Subcutaneous adipose tissue (tissue), 4 donors: ENCODE measurements around the gene KIF12. TPM values are rescaled to one million over a fixed set of nuclear protein-coding genes. Genes with fewer than 3 reads are reported as not detected.

Source experiments
- CTCF ChIP-seq: fragments of 450-650 bp; IDR thresholded peaks from one replicate; pipeline ENCODE4 v1.5.1; 2016; ENCODE audit warnings: low read depth, mild to moderate bottlenecking, control low read depth, antibody characterized with exemption, moderate library complexity
- total RNA-seq, 4 donors: library from RNA; depleted of rRNA; stranded (reverse); fragments of >200 nt; gene quantifications; one replicate each; pipeline ENCODE4 v1.1.0, GENCODE V29; 2016

KIF12 gene
- total RNA-seq, 4 donors from 2014 or later: not detected

DNA sequence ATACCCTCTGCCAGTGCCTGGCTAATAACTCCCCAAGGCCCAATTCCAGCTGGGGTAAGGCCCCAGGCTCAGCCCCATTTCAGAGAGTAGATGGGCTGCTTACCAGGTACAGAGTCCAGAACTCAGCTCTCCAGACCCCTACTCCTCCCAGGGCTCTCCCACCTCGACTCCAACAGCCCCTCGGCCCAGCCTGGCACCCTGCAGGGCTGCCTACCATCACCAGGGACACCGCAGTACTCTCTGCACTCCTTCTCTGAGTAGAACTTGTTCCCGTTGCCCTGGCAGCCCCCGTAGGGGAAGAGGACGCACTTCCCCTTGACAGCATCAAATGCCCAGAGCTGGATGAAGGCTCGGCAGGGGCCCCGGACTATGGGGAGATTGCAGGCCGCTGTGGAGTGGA lies 38.4 kb downstream of the KIF12 start:
- TF ChIP-seq CTCF: no peak

DNA sequence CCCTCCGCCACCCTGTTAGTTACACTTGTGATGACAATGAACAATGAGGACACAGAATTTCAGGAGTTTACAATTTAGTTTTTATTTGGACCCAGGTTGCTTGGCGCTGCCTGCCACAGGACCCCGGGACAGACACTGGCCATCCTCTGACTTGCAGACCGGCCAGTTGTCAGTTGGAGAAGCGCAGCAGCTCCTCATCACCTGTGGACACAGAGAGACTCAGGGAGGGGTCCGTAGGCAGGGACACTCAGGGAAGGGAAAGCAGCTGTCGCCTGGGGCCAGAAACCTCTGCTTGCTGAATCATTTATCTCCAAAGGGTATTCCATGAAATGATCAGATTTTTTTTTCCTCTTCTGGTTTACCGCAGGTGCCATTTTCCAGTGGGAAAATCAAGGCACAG lies 39.0 kb downstream of the KIF12 start:
- TF ChIP-seq CTCF: no peak

DNA sequence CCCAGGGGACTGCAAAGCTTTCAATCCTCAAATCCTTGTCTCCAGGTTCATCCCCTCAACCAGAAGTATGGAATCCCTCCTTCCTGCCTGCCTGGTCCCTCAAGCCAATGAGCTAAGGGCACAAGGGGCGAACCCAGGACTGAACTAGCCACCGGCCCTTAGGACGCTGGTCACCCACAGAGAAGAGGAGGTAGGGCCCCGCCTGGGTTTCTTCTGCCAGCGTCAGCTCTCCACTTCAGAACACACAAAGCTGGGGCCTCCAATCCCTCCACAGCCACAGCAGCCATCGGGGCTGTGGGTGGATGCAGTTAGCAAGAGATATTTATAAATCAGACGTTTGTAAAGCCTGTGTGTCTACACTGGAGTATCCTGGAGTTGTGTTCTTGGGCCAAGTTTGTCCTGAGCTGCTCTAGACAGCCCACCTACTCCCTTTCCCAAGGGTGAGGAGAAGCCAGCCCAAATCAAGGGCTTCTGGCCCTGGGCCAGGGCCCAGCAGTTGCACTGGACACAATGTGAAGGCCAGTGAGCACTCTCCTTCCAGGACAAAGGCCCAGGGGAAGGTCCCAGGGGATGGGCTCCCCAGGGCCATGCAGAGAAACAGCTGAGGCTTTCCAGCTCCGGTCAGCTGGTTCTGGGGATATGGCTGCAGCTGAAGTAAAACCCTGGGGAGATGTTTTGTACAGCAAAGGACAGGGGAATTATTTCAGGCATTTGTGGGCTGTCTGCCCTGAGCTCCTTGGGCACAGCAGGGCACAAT lies 39.9 kb downstream of the KIF12 start:
- TF ChIP-seq CTCF: no peak

GRCh38 chr9:114058688-114059046 lies 40.4 kb downstream of the KIF12 start:
- TF ChIP-seq CTCF: no peak

DNA sequence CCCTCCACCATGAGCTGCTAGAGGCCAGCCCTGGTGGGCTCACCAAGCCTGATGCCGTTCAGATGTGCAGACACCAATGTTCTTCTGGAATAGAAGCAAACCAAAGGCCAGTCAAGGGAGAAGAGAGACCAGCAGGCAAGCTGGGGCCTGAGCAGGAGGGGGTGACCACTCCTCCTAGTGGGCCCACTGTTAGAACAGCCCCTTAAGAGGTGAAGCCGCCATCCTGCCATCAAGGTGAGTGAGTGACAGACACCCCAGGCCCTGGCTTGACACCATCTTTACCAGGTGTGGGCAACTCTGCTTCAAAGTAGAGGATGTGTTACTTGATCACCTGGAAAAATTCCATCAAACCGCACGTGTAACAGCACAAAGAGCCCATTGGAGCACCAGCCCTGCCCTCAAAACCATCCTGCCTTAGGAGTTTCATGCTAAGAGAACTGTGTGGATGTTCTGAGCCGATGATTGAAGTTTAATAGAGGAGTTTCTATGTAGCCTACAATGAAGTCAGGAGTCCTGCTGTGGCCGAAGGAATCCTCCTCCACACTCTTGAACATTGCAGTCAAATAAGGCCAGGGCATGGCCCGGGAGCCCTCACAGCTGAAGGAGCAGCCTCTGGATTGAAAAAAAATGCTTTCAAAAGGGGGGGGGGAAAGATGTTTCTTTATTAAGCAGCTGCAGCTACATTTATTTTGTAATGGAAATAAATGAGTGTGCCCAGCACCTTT lies 41.8 kb downstream of the KIF12 start:
- TF ChIP-seq CTCF: no peak

DNA sequence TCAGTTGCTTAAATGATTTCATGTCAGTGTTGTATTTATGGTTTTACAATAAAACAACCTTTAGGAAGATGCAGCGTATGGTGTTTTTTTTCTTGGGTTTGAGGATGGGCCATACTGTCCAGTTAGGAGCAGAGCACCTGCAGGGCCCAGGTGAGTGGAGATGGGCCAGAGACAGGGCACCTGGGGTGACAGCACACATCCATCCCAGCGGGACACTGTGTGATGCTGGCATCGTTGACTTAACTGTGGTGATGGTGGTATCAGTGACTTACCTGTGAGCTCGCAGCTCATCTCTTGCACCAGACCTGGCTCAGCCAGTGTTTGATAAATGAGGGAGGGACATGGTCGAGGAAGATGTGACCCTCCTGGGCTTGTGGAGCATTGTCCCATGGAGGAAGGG lies 42.6 kb downstream of the KIF12 start:
- no peak for TF ChIP-seq CTCF

GRCh38 chr9:114055894-114056293 lies 43.2 kb downstream of the KIF12 start:
- TF ChIP-seq CTCF: no peak
